ENCODE results near the gene MS4A6E. TPM values are rescaled to one million over a fixed set of nuclear protein-coding genes. Genes with fewer than 3 reads are reported as not detected.

Gene MS4A6E
- total RNA-seq, 4 donors from 2014 or later: not detected

DNA sequence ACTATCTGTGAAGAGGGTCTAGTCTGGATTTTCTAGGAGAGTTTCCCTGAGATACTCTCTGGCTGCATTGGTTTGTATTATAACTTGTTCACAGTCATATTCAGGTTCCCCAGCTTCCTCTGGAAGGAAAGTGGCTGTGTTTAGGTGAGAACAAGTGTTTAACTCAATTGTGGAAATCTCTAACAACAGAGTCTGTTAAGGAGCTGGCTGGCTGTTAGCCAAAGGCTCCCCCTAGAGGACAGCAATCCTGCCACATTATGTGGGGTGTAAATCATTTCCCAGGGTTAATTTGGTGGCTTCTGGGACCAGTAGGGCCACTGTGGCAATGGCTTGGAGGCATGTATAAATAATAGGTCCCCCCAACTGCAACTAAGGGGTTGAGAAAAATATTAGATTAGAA, 18.4 kb downstream of the MS4A6E start:
- H3K4me3 ChIP-seq: no peak overlapping the region

DNA sequence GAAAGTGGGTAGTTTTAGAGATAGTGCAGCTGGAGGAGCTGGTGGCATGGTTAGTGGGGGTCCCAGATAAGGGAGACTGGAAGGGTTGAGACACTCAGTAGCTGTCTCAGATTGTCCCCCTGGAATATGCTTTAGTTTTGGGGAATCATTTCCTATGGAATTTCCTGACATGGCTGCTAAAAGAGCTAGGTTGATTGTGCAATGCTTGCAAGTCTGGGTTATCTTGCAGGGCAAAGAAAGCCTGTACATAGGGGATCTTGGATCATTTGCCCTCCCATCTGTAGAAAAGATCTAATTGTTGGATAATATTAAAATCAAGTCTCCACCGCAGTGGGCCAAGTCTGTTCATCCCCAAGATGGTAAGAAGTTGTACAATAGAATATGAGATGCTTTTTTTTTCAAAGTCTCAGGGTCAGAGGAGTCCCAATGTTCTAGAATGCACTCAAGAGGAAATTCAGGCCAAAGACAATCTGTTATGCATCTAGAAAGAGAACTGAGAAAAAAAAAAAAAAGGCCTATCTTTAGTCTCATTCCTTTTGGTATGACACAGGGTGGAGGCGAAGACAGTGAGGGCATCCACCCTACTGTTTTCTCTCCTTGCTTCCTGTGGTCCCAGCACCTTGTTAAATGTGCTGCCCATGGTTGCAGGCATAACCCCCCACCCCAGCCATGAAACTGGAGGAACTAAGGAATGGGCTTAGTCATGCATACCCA, 20.2 kb downstream of the MS4A6E start:
- no peaks in the 10 kb centered on the region for H3K36me3 ChIP-seq
- no peaks in the 10 kb centered on the region for H3K4me1 ChIP-seq
- H3K9me3 ChIP-seq: no peaks in the 10 kb centered on the region
- intact Hi-C loops (cut with DNase I; ENCODE audit: low total_unique reads): no loop called here
- DNase-seq: no peak
- no peak for TF ChIP-seq POLR2A (IDR thresholded peaks at IDR 0.05)
- TF ChIP-seq, protein P1, sequence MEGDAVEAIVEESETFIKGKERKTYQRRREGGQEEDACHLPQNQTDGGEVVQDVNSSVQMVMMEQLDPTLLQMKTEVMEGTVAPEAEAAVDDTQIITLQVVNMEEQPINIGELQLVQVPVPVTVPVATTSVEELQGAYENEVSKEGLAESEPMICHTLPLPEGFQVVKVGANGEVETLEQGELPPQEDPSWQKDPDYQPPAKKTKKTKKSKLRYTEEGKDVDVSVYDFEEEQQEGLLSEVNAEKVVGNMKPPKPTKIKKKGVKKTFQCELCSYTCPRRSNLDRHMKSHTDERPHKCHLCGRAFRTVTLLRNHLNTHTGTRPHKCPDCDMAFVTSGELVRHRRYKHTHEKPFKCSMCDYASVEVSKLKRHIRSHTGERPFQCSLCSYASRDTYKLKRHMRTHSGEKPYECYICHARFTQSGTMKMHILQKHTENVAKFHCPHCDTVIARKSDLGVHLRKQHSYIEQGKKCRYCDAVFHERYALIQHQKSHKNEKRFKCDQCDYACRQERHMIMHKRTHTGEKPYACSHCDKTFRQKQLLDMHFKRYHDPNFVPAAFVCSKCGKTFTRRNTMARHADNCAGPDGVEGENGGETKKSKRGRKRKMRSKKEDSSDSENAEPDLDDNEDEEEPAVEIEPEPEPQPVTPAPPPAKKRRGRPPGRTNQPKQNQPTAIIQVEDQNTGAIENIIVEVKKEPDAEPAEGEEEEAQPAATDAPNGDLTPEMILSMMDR (IDR thresholded peaks at IDR 0.05): no peak
- no peak overlapping the region for H3K27ac ChIP-seq
- no peaks in the 10 kb centered on the region for H3K27me3 ChIP-seq
- no peak overlapping the region for H3K4me3 ChIP-seq

More for the DNA sequence above, 18.4 kb downstream of the MS4A6E start:
- TF ChIP-seq, protein P1 (IDR thresholded peaks at IDR 0.05): no peak
- TF ChIP-seq POLR2A (IDR thresholded peaks at IDR 0.05): no peak
- H3K36me3 ChIP-seq: no peaks in the 10 kb centered on the region
- H3K27me3 ChIP-seq: no peaks in the 10 kb centered on the region
- no peaks in the 10 kb centered on the region for H3K4me1 ChIP-seq
- intact Hi-C loops (cut with DNase I; ENCODE audit: low total_unique reads): no loop called here
- H3K9me3 ChIP-seq: no peaks in the 10 kb centered on the region
- no peak overlapping the region for H3K27ac ChIP-seq
- no peak for DNase-seq

DNA sequence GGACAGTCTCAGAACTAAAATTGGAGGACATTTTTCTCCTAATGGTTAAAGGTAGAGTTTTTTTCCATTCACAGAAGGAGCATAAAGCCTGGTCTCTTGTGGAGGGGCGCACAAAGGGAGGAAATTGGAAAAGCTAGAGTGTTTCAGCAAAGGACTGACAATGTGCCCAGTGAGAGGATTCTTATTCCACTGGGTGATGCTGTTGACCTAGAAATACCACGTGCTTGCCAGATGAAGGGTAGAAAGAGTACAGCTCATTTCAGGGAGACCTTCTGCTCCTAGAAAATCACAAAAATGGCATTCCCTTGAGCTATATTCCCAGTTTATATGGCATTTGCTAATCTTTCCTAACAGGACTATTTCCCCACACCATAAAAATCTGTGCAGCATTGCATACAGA, 21.1 kb downstream of the MS4A6E start:
- intact Hi-C loops (cut with DNase I; ENCODE audit: low total_unique reads): no loop called here
- H3K4me3 ChIP-seq: no peak overlapping the region
- H3K36me3 ChIP-seq: no peaks in the 10 kb centered on the region
- no peaks in the 10 kb centered on the region for H3K9me3 ChIP-seq
- H3K4me1 ChIP-seq: no peaks in the 10 kb centered on the region
- H3K27me3 ChIP-seq: no peaks in the 10 kb centered on the region
- DNase-seq: no peak
- H3K27ac ChIP-seq: no peak overlapping the region
- TF ChIP-seq, protein P1 (IDR thresholded peaks at IDR 0.05): no peak

DNA sequence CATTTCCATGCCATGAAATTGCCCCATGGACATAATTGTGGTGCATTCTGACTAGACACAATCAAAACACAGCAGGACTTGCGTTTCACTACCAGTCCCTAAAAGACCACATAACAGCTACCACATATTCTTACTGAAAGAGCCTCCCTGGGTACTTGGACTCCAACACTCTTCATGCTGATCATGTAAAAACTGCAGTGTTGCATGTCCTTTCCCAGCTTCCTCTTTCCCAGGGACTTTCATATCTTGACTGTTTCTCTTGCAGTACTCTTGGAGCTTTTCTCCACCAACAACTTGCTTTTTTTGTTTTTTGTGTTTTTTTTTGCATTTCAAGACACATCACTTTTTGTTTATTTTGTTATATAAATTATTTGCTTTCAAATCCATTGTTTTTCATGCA, 22.9 kb downstream of the MS4A6E start:
- no peaks in the 10 kb centered on the region for H3K27me3 ChIP-seq
- intact Hi-C loops (cut with DNase I; ENCODE audit: low total_unique reads): no loop called here
- TF ChIP-seq, protein P1 (IDR thresholded peaks at IDR 0.05): no peak
- no peak for TF ChIP-seq POLR2A (IDR thresholded peaks at IDR 0.05)
- no peaks in the 10 kb centered on the region for H3K4me1 ChIP-seq
- H3K4me3 ChIP-seq: no peak overlapping the region
- no peaks in the 10 kb centered on the region for H3K36me3 ChIP-seq
- DNase-seq: no peak
- H3K9me3 ChIP-seq: no peaks in the 10 kb centered on the region
- no peak overlapping the region for H3K27ac ChIP-seq

DNA sequence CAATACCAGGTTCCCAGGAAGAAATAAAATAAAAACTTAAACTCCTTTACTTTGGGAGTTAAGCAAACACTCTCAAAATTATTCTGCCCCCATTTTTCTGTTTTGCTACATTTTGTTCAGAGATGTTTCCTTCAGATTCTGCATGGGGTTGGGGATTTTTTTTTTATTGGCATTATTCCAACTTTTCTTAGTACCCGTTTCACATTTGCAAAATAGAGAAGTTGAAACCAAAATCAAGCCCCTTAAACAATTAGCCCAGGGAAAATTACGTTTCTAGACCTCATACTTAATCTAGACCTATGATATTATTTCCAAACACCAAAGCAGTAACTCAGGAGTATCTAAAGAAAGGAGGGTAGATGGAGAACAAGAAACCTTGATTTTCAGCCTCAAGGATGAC, 30.7 kb downstream of the MS4A6E start:
- H3K36me3 ChIP-seq: no peaks in the 10 kb centered on the region
- TF ChIP-seq, protein P1 (IDR thresholded peaks at IDR 0.05): no peak
- TF ChIP-seq POLR2A (IDR thresholded peaks at IDR 0.05): no peak
- H3K27ac ChIP-seq: no peak overlapping the region
- H3K4me1 ChIP-seq: no peaks in the 10 kb centered on the region
- DNase-seq: no peak
- intact Hi-C loops (cut with DNase I; ENCODE audit: low total_unique reads): no loop called here
- H3K9me3 ChIP-seq: no peaks in the 10 kb centered on the region
- H3K4me3 ChIP-seq: no peak overlapping the region
- no peaks in the 10 kb centered on the region for H3K27me3 ChIP-seq
